ENCODE data around the gene ADARB2. TPM values are rescaled to one million over a fixed set of nuclear protein-coding genes. Genes with fewer than 3 reads are reported as not detected.
A peak's percentile ranks its signal among the peaks of the same experiment; 100 is the strongest.

The ADARB2 gene
- total and polyA plus RNA-seq, 8 donors, result 0.34 to 24.7 (median 3.2) TPM

DNA sequence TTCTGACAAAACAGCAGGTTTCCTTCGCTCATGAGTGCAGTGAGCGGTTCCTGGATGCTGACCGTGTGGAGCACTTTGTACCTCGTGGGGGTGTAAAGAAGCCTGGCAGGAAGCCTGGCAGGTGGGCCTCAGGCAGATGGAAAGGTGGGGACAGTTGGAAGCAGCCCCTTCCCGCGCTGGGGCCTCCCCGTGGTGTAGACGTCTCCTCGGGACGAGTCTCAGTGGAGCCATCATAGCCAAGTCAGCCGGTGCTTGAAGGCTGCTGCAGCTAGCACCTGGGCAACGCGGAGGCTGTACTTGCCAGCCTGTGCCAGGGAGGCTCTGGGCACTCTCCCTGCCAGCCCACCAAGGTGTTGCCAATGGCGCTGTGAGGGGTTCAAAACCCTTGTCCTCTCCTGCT, 526.7 kb downstream of the ADARB2 start:
- ATAC-seq (no peak), FAIRE-seq (no peak), DNase-seq (peak in 1 of 6 donors; percentile 7)
- H3K9me3 ChIP-seq, result no peaks in the 10 kb centered on the region
- no peak overlapping the region for H3K4me3 ChIP-seq
- TF ChIP-seq, protein P1, sequence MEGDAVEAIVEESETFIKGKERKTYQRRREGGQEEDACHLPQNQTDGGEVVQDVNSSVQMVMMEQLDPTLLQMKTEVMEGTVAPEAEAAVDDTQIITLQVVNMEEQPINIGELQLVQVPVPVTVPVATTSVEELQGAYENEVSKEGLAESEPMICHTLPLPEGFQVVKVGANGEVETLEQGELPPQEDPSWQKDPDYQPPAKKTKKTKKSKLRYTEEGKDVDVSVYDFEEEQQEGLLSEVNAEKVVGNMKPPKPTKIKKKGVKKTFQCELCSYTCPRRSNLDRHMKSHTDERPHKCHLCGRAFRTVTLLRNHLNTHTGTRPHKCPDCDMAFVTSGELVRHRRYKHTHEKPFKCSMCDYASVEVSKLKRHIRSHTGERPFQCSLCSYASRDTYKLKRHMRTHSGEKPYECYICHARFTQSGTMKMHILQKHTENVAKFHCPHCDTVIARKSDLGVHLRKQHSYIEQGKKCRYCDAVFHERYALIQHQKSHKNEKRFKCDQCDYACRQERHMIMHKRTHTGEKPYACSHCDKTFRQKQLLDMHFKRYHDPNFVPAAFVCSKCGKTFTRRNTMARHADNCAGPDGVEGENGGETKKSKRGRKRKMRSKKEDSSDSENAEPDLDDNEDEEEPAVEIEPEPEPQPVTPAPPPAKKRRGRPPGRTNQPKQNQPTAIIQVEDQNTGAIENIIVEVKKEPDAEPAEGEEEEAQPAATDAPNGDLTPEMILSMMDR (IDR thresholded peaks at IDR 0.05), result no peak
- no peaks in the 10 kb centered on the region for H3K4me1 ChIP-seq
- no peaks in the 10 kb centered on the region for H3K36me3 ChIP-seq
- intact Hi-C loops (cut with DNase I), result no loop called here
- 62 to 67% methylated on average over 14 of the region's 14 CpGs for WGBS, 2 donors
- H3K27me3 ChIP-seq, result no peaks in the 10 kb centered on the region
- no peak overlapping the region for H3K27ac ChIP-seq

DNA sequence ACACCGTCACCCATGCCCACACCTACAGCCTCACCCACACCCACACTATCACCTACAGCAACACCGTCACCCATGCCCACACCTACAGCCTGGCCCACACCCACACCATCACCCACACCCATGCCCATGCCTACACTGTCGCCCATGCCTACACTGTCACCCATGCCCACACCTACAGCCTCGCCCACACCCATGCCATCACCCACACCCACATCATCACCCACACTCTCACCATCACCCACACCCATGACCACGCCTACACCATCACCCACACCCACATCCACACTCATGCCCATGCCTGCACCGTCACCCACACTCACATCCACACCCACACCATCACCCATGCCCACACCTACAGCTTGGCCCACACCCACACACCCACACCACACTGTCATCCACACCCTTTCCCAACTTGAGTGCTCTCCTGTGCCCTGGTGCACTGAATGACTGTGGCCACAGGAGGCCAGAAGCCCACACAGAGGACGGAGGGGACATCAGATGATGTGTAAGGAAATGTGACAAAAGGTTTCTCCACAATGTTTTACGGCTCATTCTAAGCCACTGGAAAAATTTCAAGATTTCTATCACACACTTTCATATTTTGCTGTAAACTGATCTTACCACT, 527.9 kb downstream of the ADARB2 start:
- 70 to 92% methylated on average over 8 of the region's 8 CpGs for WGBS, 2 donors
- TF ChIP-seq, protein P1 (IDR thresholded peaks at IDR 0.05), result no peak
- intact Hi-C loops (cut with DNase I), result no loop called here
- ATAC-seq, result no peak
- no peak for DNase-seq
- Histone ChIP-seq H3K36me3 (no peaks in the 10 kb centered on the region), H3K9me3 (no peaks in the 10 kb centered on the region), H3K27me3 (no peaks in the 10 kb centered on the region), H3K4me1 (no peaks in the 10 kb centered on the region), H3K4me3 (no peak overlapping the region), H3K27ac (no peak overlapping the region)
- no peak for FAIRE-seq

DNA sequence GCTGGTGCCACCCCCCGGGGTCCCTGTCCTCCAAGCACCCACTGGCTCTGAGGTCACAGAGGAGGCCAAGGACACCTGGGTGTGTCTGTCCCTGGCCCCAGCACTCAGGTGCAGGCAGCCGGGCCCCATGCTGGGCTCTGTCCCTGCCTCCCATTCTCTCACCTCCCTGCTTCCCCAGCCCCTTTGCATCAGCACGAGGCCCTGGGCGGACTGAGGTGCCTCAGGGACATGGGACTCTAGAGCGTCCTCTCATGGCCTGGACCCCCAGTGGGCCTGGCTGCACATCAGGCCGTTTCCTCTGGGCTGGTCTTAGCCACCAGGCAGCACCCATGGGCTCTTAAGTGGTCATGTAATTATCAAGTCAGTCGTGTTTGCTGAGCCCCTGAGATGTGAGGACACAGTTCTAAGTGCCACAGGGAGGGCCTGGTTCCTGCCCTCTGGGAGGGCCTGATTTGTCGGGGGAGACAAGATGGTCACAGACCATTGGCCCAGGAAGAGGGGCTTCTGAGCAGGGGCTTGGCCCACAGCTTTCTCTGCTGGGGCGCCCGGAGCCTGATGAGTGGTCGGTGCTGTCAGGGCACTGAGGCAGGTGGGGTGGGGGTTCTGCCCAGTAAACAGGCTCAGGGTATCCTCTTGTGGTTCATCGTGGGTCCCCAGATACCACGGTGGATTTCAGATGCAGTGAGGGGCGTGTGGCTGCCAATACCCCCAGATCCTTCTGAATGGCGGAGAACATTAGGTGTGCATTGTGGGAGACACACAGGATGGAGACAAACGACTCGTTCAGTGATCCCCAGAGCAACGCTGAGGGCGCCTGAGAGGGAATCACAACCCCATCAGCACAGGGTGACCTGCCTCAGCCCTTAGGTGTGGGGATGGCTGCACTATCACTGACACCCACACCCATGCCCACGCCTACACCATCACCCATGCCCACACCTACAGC, 528.7 kb downstream of the ADARB2 start:
- Histone ChIP-seq H3K4me1 (no peaks in the 10 kb centered on the region), H3K27ac (no peak overlapping the region), H3K36me3 (no peaks in the 10 kb centered on the region), H3K9me3 (no peaks in the 10 kb centered on the region), H3K4me3 (no peak overlapping the region), H3K27me3 (no peaks in the 10 kb centered on the region)
- WGBS, 2 donors, result 70 to 72% methylated on average over 20 of the region's 20 CpGs
- intact Hi-C loops (cut with DNase I), result no loop called here
- no peak for FAIRE-seq
- DNase-seq, result peak in 1 of 6 donors; percentile 5
- TF ChIP-seq, protein P1 (IDR thresholded peaks at IDR 0.05), result no peak
- no peak for ATAC-seq

DNA sequence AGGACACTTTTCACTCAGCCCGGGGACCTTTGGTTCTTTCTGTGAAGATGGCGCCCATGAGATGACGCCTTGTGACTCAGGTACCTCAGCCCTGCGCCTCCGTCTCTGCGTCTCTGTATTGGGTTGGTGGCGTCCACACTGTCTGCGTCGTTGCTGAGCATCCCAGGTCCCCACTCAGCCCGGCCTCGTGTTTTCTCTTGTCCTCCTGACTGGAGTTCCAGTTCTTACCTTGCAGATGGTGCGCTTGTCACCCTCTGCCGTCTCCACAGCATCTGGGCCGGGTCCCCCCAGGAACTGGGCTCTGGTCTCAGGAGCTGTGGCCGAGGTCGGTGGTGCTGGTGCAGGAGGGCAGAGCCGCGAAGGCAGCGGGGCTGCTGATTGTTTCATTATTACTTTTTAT, 530.7 kb downstream of the ADARB2 start:
- Histone ChIP-seq H3K9me3 (no peaks in the 10 kb centered on the region), H3K4me3 (no peak overlapping the region), H3K27me3 (no peaks in the 10 kb centered on the region), H3K36me3 (no peaks in the 10 kb centered on the region), H3K4me1 (no peaks in the 10 kb centered on the region), H3K27ac (no peak overlapping the region)
- TF ChIP-seq, protein P1 (IDR thresholded peaks at IDR 0.05), result no peak
- intact Hi-C loops (cut with DNase I), result no loop called here
- no peak for FAIRE-seq
- ATAC-seq, result no peak
- no peak for DNase-seq
- 80 to 88% methylated on average over 19 of the region's 19 CpGs for WGBS, 2 donors

DNA sequence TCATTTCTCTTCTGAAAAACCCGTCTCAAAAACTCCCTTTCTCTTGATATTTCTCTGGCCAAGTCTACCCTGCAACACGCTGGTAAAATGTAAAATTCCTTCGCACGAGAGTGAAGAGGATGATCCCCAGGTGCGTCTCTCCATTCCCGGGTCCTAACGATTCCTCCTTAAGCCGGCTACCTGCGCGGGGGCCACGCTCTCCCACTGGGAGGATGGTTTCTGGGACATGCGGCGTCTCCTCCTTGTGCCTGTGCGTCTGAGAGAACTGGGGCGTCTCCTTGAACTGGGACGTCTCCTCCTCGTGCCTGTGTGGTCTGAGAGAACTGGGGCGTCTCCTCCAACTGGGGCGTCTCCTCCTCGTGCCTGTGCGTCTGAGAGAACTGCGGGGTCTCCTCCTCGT, 531.2 kb downstream of the ADARB2 start:
- no peak for FAIRE-seq
- Histone ChIP-seq H3K27me3 (no peaks in the 10 kb centered on the region), H3K27ac (no peak overlapping the region), H3K4me3 (no peak overlapping the region), H3K9me3 (no peaks in the 10 kb centered on the region), H3K4me1 (no peaks in the 10 kb centered on the region), H3K36me3 (no peaks in the 10 kb centered on the region)
- no peak for ATAC-seq
- intact Hi-C loops (cut with DNase I), result no loop called here
- TF ChIP-seq, protein P1 (IDR thresholded peaks at IDR 0.05), result no peak
- 75 to 86% methylated on average over 23 of the region's 23 CpGs for WGBS, 2 donors
- no peak for DNase-seq
